ENCODE results near the gene WDR86.

The WDR86 gene

GRCh38 chr7:151409667-151410404, at the start of gene WDR86:
Gene WDR86, minus strand, starts transcription at chr7:151410038. Its CDS starts 449 bp downstream, at chr7:151409589.
- no peak for DNase-seq (ENCODE audit: low read depth in 3 of 3)

DNA sequence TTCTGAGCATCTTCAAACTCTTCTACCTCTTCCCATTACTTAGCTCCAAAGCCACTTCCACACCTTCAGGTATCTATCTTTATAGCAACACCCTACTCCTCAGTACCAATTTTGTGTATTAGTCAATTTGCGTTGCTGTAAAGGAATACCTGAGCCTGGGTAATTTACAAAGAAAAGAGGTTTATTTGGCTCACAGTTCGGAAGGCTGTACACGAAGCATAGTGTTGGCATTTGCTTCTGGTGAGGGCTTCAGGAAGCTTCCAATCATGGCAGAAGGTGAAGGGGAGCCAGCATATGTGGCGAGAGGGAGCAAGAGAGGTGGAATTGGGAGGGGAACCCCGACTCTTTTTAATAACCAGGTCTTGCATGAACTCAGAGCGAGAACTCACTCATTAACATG, 47.7 kb upstream of the WDR86 start:
- DNase-seq (ENCODE audit: low read depth in 3 of 3): no peak

DNA sequence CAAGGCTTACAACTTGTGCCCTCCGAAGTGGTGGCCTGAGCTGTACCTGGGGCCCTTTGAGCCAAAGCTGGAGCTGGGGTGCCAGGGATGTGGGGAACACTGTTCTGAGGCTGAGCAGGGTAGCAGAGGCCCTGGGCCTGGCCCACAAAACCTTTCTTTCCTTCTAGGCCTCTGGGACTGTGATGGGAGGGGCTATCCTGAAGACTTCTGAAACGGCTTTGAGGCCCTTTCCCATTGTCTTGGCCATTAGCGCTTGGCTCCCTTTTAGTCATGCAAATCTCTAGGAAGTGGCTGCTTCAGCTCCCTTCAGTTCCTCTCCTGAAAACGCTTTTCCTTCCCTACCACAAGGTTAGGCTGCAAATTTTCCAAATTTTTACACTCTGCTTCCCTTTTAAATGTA, 46.9 kb upstream of the WDR86 start:
- DNase-seq (ENCODE audit: low read depth in 3 of 3): no peak

DNA sequence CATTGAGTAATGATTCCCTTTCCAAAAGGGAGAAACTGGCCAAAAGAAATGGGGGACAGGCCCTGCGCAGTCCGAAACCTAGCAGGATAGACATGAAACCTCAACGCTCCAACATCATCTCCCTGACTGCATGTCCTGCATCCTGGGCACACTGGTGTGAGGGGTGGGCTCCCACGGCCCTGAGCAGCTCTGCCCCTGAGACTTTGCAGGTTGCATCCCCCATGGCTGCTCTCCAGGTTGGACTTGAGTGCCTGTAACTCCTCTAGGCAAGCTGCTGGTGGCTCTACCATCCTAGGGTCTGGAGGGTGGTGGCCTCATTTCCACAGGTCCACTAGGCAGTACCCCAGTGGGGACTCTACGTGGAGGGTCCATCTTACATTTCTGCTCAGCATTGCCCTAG, 46.4 kb upstream of the WDR86 start:
- DNase-seq (ENCODE audit: low read depth in 3 of 3): no peak

DNA sequence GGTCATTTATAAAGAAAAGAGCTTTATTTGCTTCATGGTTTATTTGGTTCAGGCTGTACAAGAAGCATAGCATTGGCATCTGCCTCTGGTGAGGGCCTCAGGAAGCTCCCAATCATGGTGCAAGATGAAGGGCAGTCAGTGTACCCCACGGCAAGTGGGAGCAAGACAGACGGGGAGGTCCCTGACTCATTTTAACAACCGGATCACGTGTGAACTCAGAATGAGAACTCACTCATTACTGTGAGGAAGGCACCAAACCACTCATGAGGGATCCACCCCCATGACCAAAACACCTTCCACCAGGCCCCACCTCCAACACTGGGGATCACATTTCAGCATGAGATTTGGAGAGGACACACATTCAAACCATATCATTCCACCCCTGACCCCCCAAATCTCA, 45.9 kb upstream of the WDR86 start:
- DNase-seq (ENCODE audit: low read depth in 3 of 3): no peak

DNA sequence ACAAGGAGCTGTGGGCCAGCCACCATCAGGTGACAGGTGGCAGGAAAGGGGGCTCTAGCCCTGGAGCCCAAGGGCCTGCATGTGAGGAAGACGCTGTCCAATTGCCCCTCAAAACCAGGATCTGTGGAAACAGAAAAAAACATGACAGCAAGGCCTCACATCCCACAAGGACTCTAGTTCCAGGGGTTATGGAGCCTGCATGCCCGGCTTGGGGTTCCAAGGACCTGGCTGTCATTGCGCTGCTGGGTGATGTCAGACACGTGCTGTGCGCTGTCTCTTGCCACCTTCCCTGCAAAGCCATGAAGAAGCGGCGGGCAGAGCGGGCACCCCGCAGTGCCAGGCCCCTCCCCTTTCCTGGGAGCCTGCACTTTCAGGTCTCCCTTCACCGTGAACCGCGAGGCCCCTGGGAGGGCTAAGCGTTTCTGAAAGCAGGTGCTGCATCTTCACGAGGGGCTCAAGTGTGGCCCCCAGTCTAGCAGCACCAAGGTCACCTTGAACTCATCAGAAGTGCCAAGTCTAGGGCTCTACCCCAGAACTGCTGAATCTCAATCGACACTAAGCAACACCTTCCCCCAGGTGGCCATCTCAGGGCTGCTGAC, 45.2 kb upstream of the WDR86 start:
- no peak for DNase-seq (ENCODE audit: low read depth in 3 of 3)

- no peak for DNase-seq (ENCODE audit: low read depth in 3 of 3)
Observed at GRCh38 chr7:151454305-151454704, 44.5 kb upstream of the WDR86 start.

DNA sequence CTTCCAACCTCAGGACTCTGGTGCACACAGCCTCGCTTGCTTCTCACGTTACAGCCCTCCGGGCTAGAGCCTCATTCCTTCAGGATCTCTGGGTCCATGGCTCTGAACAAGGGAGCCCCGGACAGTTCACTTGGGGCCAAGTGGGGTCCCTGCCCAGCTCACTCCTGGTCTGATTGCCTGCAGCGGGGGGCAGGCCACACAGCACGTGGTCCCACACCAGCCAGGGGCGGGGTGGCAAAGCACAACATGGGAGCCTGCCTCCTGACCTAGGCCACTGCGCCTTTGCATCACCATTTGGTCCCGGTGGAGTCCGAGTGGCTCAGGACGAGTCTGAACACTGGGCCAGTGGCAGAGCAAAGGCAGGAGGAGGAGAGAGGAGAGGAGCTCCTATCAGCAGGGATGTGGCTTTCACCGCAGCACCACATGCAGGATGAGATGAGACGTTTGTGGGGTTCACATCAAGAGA, 43.5 kb upstream of the WDR86 start:
- DNase-seq (ENCODE audit: low read depth in 3 of 3): no peak

DNA sequence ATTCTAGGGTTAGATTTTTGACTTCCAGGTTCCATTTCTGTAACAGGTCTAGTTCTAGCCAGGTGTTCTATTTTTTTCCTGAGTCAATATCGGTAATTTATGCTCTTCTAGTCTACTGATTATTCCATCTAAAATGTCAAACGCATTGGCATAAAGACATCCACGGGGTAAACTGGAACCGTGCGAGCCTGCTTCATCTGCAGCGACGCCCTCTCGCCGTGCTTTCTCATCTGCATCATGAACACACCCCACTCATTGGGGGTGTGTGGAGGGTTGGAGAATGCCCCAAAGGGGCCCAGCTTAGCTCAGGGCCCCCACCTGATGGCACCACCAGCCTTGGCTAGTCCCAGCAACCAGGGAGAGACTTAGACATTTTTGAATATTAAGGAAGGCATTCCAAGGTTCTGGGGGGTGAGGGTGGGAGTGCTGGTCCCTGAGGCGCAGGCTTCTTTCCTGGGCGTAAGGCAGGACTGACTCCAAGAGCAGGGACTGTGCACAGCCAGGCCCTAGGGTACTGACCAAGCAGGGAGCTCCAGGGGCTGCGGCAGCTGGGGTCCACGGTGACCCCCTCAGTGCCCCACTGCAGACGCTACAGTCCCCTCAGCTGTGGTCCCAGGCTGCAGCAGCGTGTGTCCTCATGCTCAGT, 43.0 kb upstream of the WDR86 start:
- DNase-seq (ENCODE audit: low read depth in 3 of 3): no peak

DNA sequence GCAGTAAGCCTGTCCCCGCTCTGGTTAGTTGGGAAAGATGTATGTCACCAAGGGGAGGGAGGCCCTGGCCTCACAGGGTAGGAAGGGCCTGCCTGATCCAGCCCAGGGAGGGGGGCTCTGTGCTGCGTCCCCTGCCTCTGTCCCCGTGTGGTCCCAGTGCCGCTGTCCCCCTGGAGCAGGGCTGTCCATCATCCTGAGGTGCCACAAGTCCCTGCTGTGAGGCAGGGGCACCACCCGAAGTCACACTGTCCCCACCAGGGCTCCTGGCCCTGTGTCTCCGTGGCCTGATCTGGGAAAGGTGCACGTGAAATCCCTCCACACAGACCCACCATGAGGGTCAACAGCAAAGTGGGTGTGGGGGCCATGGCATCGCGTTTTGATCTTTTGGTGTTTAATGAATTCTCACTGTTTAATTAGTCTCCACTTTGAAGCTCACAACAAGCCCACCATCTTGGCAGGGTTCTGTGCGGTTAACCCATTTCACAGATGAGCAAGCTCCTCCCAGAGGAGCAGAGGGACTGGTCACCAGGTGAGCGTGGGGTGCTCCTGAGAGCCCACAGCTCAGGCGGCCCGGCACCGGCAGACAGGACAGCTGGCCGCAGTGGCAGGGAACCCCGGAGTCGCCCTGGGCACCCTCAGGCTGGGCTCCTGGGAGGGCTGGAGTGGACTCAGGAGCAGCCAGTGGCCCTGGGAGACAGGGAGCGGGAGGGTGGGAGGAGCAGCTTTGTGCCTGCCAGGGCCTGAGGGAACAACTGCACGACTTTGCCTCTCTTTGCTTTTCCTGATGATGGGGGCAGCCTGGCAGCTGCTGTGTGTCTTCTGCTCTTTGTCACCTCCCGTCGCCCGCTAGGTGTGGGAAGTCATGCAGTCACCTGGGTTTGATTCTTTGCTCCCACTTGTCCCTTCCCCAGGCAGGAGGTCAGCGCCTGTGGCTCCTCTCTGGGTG, 42.1 kb upstream of the WDR86 start:
- DNase-seq (ENCODE audit: low read depth in 3 of 3): no peak

DNA sequence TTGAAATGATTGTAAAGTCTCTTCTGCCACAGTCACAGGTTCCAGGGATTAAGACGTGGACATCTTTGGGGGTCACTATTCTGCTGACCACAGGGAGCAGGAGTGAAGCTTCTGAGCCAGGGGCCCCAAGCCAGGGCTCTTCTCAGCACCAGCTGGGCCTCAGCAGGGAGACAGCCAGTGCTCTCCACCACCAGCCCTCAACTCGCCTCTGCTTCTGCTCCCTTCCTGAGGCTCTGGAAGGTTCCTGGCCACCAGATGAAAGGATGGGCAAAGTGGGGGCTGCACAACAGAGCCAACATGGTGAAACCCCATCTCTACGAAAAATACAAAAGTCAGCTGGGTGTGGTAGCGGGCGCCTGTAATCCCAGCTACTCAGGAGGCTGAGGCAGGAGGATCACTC, 41.3 kb upstream of the WDR86 start:
- no peak for DNase-seq (ENCODE audit: low read depth in 3 of 3)

DNA sequence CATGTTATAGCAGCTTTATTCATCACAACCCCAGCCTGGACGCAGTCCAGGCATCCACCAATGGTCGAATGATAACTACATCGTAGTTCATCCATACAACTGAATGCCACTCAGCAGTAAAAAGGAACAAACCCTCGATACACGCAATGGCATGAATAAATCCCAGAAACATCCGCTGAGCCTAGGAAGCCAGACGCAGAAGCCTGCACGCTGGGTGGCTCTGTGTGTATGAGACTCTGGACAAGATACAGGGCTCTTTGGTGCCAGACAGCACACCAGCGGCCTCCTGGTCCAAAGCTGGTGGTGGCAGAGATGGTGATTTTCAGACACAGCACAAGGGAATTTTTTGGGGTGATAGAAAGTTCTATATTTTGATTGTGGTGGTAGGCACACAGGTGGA, 40.2 kb upstream of the WDR86 start:
- no peak for DNase-seq (ENCODE audit: low read depth in 3 of 3)

DNA sequence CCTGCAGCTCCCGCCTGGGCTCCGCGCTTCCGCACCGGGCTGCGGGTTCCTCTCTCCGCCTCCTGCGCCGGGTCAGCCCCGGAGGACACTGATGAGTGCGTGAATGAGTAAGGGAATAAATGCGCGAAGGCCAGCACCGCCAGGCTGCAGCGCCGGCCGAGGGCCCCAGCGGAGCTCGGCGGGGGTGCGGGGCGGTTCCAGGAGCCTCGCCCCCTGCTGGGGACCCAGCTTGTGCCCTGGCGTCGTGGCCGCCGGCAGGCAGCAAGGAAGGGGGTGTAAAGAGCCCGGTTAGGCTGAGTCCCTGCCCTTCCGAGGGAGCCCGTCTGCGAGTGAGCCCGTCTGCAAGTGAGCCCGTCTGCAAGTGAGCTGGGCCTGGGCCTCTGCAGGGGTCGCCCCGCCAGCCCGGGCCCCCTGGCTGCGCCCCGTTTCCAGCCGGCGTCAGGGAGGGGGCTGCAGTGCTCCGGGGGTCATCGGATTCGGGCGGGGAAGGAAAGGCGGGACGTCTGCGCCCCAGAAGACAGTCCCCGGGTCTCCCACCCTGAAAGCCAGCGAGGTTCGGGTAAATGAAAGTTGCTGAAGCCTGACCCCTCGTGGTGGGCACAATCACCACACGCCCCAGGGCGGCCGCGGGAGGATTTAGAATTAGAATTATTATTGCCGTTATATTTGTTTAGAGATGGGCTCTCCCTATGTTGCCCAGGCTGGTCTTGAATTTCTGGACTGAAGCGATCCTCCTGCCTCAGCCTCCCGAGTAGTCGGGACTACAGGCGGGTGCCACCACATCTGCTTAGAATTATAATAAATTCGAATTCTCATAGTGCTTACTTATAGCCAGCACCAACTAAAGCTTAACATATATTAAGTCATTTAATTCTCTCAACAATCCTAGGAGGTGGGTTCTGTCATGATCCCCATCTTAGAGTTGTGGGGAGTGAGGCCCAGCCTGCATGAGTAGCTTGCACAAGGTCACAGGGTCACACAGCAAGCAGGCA, 38.7 kb upstream of the WDR86 start:
- DNase-seq (ENCODE audit: low read depth in 3 of 3): peak; percentile 46 to 77 (median 57)

- DNase-seq (ENCODE audit: low read depth in 3 of 3): no peak
Observed at GRCh38 chr7:151447901-151448260, 38.0 kb upstream of the WDR86 start.

GRCh38 chr7:151447312-151447711, 37.5 kb upstream of the WDR86 start:
- no peak for DNase-seq (ENCODE audit: low read depth in 3 of 3)

DNA sequence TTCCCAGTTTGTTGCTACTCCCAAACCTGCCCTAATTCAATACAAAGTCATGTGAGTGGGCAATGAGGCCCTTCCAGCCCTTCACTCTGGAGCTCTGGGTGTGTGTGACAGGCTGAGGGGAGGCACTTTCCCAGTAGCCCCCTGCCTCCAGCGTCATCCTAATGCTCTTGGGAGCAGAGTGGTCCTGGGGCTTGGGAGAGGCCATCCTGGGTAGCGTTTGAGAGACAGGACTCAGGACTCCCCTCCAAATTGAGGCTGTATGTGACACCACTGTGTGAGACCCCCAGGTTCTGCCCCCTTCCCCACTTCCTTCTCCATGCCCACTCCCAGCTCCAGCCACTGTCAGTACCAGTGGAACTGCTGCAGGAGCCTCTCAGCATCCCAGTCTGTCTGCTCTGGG, 36.6 kb upstream of the WDR86 start:
- no peak for DNase-seq (ENCODE audit: low read depth in 3 of 3)

DNA sequence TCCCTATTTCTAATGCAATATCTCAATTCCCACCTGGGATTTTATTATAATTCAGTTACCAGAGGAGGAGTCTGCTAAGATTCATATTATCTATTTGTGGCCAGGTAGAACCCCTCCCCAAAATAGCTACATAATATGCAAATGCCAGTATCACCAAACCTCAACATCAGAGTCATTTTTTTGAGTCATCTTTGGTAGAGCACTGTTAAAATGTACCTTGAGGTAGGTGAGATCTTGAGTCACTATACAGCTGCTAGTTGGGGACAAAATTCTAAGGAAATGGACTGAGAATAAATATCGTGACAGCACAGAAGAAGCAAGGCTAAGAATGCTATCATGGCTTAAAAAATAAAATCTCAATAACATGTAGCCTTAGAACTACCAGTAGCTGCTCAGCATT, 34.8 kb upstream of the WDR86 start:
- no peak for DNase-seq (ENCODE audit: low read depth in 3 of 3)

- DNase-seq (ENCODE audit: low read depth in 3 of 3): no peak
Observed at GRCh38 chr7:151442776-151443496, 33.1 kb upstream of the WDR86 start.

GRCh38 chr7:151440799-151441445, 31.1 kb upstream of the WDR86 start:
- no peak for DNase-seq (ENCODE audit: low read depth in 3 of 3)
